K562 (cell line): ENCODE results near the gene BMP4. TPM values are rescaled to one million over a fixed set of nuclear protein-coding genes. Genes with fewer than 3 reads are reported as not detected.

Source experiments
- ATAC-seq: fragments of 200-7000 bp; cut with Tn5 transposase; 3 replicates; pipeline ENCODE4 v1.9.1; 2020; ENCODE audit warnings: moderate library complexity
- BruUV-seq: library from RNA; stranded (reverse); fragments of 400-500 nt; replicated peaks from 2 replicates; lab custom pipeline; 2021; lab: Mats Ljungman, UMichigan
- CTCF ChIA-PET: fragments of 300-600 bp; formaldehyde crosslinking; extraction: SDS; loops from one replicate; lab custom pipeline; 2021; ENCODE audit warnings: low intra/inter-chr PET ratio; lab: Yijun Ruan, JAX
- POLR2A ChIA-PET: fragments of 300-600, 350-650 bp; sonication (Branson Sonifier 250); formaldehyde crosslinking; extraction: SDS; loops from one replicate; lab custom pipeline; 2021; ENCODE audit warnings: antibody characterized with exemption, inconsistent platforms; lab: Yijun Ruan, JAX
- DNase-seq, 4 experiments: peaks; one replicate each; pipeline versions ENCODE4 v3.0.0 to v3.0.0-alpha.2; 2011 to 2018; ENCODE audit warnings: low spot score in 3 of 4, mixed read lengths in 3 of 4; ENCODE audit errors: extremely low read depth in 1 of 4
- FAIRE-seq: peaks from 2 replicates; lab custom pipeline; 2011; peaks lifted over from hg19 to GRCh38; lab: Jason Lieb, UNC
- H2AFZ ChIP-seq: 2 replicates; pipeline ENCODE4 v1.6.0; 2011; ENCODE audit warnings: low read depth, low read length, control low read depth, inconsistent platforms
- H3K27ac ChIP-seq: fragments of 200-600 bp; 3 replicates; pipeline ENCODE4 v1.8.0; 2011; ENCODE audit warnings: low read depth, mild to moderate bottlenecking, control low read depth, inconsistent platforms, low read length, moderate library complexity, mixed read lengths; ENCODE audit errors: extremely low read depth
- H3K27me3 ChIP-seq, 2 experiments: fragments of 300-600 bp in 1 of 2; 2 replicates in 1 of 2; 3 replicates in 1 of 2; pipeline versions ENCODE4 v1.6.0 to v1.8.0; 2011; ENCODE audit warnings: inconsistent platforms in 2 of 2, low read length in 2 of 2, mild to moderate bottlenecking in 1 of 2, mixed read lengths in 1 of 2, moderate library complexity in 1 of 2; ENCODE audit not compliant: control insufficient read depth in 2 of 2, insufficient read depth in 2 of 2
- H3K36me3 ChIP-seq: fragments of 300-600 bp; 3 replicates; pipeline ENCODE4 v1.8.0; 2011; ENCODE audit warnings: mild to moderate bottlenecking, low read length, inconsistent platforms; ENCODE audit not compliant: control insufficient read depth, insufficient read depth
- H3K4me1 ChIP-seq, 2 experiments: fragments of 200-600 bp in 1 of 2; replicated peaks in 1 of 2; 2 replicates in 1 of 2; 3 replicates in 1 of 2; pipeline versions ENCODE4 v1.5.1 to v1.8.0; 2011; ENCODE audit warnings: inconsistent platforms in 2 of 2, low read length in 2 of 2, mild to moderate bottlenecking in 1 of 2, mixed read lengths in 1 of 2, moderate library complexity in 1 of 2; ENCODE audit not compliant: control insufficient read depth in 2 of 2, insufficient read depth in 2 of 2
- H3K4me2 ChIP-seq: 2 replicates; pipeline ENCODE4 v1.6.1; 2011; ENCODE audit warnings: low read length, control low read depth, inconsistent platforms, mixed read lengths; ENCODE audit not compliant: insufficient read depth
- H3K4me3 ChIP-seq: fragments of 200-600 bp; sonication (generic), shearing (Covaris generic); 2 replicates; pipeline ENCODE4 v1.5.1; 2016; ENCODE audit warnings: control low read depth, inconsistent platforms
- H3K79me2 ChIP-seq: fragments of 200-600 bp; 3 replicates; pipeline ENCODE4 v1.8.0; 2011; ENCODE audit warnings: low read length, inconsistent platforms; ENCODE audit not compliant: control insufficient read depth, insufficient read depth
- H3K9ac ChIP-seq, 2 experiments: 2 replicates each; pipeline versions ENCODE4 v1.6.0 to v1.6.1; 2011; ENCODE audit warnings: low read depth in 2 of 2, low read length in 2 of 2, control low read depth in 1 of 2, inconsistent platforms in 1 of 2, mild to moderate bottlenecking in 1 of 2, mixed read lengths in 1 of 2; ENCODE audit not compliant: insufficient read depth in 1 of 2
- H3K9me1 ChIP-seq: one replicate; pipeline ENCODE4 v1.6.0; 2011; ENCODE audit warnings: inconsistent platforms, mild to moderate bottlenecking, low read length, moderate library complexity; ENCODE audit not compliant: control insufficient read depth, insufficient read depth
- H3K9me3 ChIP-seq: replicated peaks from 2 replicates; pipeline ENCODE4 v1.5.1; 2011; ENCODE audit warnings: low read depth, low read length, inconsistent platforms; ENCODE audit not compliant: control insufficient read depth, insufficient read depth
- H4K20me1 ChIP-seq: replicated peaks from 2 replicates; pipeline ENCODE4 v1.6.1; 2011; ENCODE audit warnings: low read length, inconsistent platforms, mixed read lengths; ENCODE audit not compliant: control insufficient read depth, insufficient read depth
- ATF7 ChIP-seq: fragments of 450-650 bp; IDR thresholded peaks from 2 replicates; pipeline ENCODE4 v1.7.1; 2014; ENCODE audit warnings: mild to moderate bottlenecking, moderate library complexity
- FOXP1 ChIP-seq: sonication (generic); formaldehyde crosslinking; IDR thresholded peaks from 2 replicates; pipeline ENCODE4 v1.8.0; 2022; ENCODE audit warnings: mild to moderate bottlenecking, missing genetic modification reagents
- SAFB2 ChIP-seq: fragments of 200-400 bp; formaldehyde crosslinking; IDR thresholded peaks from 2 replicates; pipeline ENCODE4 v1.6.1; 2018; ENCODE audit warnings: borderline replicate concordance, low read length, low read depth, moderate library complexity; ENCODE audit not compliant: severe bottlenecking
- SMAD2 ChIP-seq: fragments of 150-350 bp; IDR thresholded peaks from 2 replicates; pipeline ENCODE4 v1.6.1; 2014; ENCODE audit warnings: low read depth, mild to moderate bottlenecking, low read length
- SMC3 ChIP-seq: conservative IDR thresholded peaks from 2 replicates; pipeline ENCODE4 v1.6.1; 2011; ENCODE audit warnings: low read depth, low read length, improper control_type of control experiment; ENCODE audit not compliant: insufficient read depth
- TFE3 ChIP-seq: fragments of 450-650 bp; formaldehyde crosslinking; IDR thresholded peaks from 2 replicates; pipeline ENCODE4 v1.4.0; 2020; ENCODE audit warnings: mild to moderate bottlenecking, mixed read lengths
- ZMIZ1 ChIP-seq, 2 experiments: fragments of 150-350 bp in 1 of 2; IDR thresholded peaks; 2 replicates each; pipeline ENCODE4 v1.6.1; 2012 to 2016; ENCODE audit warnings: low read depth in 2 of 2, low read length in 2 of 2, mild to moderate bottlenecking in 1 of 2, moderate library complexity in 1 of 2
- ZNF324 ChIP-seq: fragments of 250-450 bp; sonication (Bioruptor Pico); IDR thresholded peaks from 2 replicates; pipeline ENCODE4 v1.4.0; 2020; ENCODE audit warnings: mild to moderate bottlenecking
- WGBS: fragments of 100-300 bp; shearing (Covaris generic); methylation state at CpG from one replicate; pipeline ENCODE4 v1.1.6; 2016; ENCODE audit warnings: low coverage, mixed read lengths; ENCODE audit not compliant: insufficient coverage; ENCODE audit errors: missing lambda C conversion rate; 5-methylcytosine and 5-hydroxymethylcytosine counted together
- in situ Hi-C: fragments of 300-500 bp; cut with MboI; formaldehyde crosslinking; loops from 4 replicates; pipeline ENCODE4 v1.15.0; 2018; ENCODE audit warnings: inconsistent platforms, mixed read lengths
- intact Hi-C: fragments of 100-400 bp; cut with micrococcal nuclease; formaldehyde crosslinking; loops from 2 replicates; pipeline ENCODE4 v1.14.2; 2022
- polyA plus RNA-seq, 8 experiments: library from polyadenylated mRNA; depleted of rRNA in 4 of 8; stranded (reverse) in 5 of 8; unstranded in 3 of 8; fragments of >200 nt; fragmentation: Nextera tagmentation in 2 of 8; fragmentation: Illumina TruSeq in 1 of 8; extraction: Ambion mirVana in 2 of 8; extraction: Trizol in 1 of 8; gene quantifications; 2 replicates each; pipeline versions ENCODE4 v1.2.1 to v1.2.3, GENCODE V29; 2011 to 2014; ENCODE audit warnings: inconsistent platforms in 1 of 8, missing spikeins in 1 of 8
- total RNA-seq, 7 experiments: library from RNA; depleted of rRNA in 6 of 7; stranded (reverse); fragments of >200 nt in 6 of 7; fragmentation: Illumina TruSeq in 2 of 7; extraction: Trizol in 2 of 7; gene quantifications; 2 replicates each; pipeline versions ENCODE4 v1.2.1 to v1.2.3, GENCODE V29; 2011 to 2021; ENCODE audit warnings: low replicate concordance in 1 of 7

BMP4 gene
- total and polyA plus RNA-seq, 9 of the 15 experiments (the other 6 are each of a cell fraction or from before 2014, with no cell fraction given), result not detected

DNA sequence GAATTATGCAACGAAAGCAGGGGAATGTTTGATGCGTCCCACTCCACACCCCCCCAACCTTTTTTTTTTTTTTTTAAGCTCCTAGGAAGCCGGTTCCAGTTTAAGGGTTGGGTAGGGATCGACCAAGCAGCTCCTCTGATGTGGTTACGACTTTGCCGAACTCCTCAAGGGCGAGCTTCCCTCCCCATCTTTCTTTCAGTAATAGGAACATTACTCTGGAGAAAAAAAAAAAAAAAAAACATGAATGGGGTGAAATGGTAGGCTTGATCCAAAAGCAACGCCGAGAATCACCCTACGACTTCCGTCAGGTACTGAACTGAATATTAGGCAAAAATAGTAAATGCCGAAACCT, 9.6 kb downstream of the BMP4 start (continued):
- TF ChIP-seq TFE3 (CRISPR knock-in tag) (no peak), SMAD2 (no peak), ATF7 (no peak), SMC3 (no peak), SAFB2 (no peak)
- TF ChIP-seq, all 486 proteins: peak for 0

DNA sequence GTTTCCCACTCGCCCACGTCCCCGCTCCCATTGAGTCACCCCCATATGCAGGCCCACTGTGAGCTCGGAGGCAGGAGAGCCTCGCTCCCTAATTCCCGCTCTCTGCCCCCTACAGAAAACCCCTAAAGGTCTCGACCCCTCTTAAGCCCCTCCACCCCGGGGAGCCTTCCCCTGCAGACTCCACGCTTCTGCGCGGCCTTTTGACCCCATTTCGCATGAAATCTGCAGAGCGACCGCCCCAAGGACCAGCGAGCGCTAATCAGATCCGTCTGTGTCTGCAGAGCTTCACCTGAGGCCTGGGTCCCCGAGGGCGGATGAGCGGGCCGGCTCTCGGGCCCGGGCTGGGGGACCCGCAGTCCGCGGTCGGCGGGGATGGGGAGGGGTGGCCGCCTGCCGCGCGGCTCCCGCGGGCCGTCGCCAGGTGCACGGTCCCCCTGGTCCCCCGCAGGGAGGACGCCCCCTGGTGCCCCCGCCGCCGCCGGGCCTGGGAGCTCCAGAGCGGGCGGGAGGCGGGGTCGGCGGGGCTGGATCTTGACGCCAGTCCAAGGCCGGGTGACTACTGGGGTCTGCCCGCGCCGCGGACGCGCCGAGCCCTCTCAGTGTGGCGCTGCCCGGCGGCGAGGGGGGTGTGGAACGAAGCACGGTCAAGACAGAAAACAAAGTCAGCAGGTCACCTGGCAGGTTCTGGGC, 10.1 kb downstream of the BMP4 start:
- intact Hi-C loops, result no loop called here
- 10% methylated on average over 19 of the region's 63 CpGs for WGBS
- Histone ChIP-seq H2AFZ (no peak overlapping the region), H3K79me2 (no peaks in the 10 kb centered on the region), H3K9me3 (no peaks in the 10 kb centered on the region), H4K20me1 (no peaks in the 10 kb centered on the region), H3K9me1 (no peaks in the 10 kb centered on the region), H3K4me1 (no peaks in the 10 kb centered on the region), H3K4me2 (no peak overlapping the region), H3K36me3 (no peaks in the 10 kb centered on the region), H3K27me3 (peaks cover 0 to 5% of the 10 kb centered on the region in 2 experiments; a peak in 2 of 5 replicates), H3K27ac (no peak overlapping the region), H3K4me3 (no peak overlapping the region), H3K9ac (no peak overlapping the region)
- ChIA-PET POLR2A (interaction anchor here (0.8 kb wide), 1 partner anchor 10 kb away, joined by 3 read pairs; the partner anchor contains the start of gene BMP4), CTCF (interaction anchor here (0.6 kb wide), 1 partner anchor 21 kb away, joined by 3 read pairs; no protein-coding TSS in a partner anchor)
- in situ Hi-C loops, result no loop called here
- DNase-seq (no peak), ATAC-seq (no peak), FAIRE-seq (no peak)
- BruUV-seq, result no TSS peak
- TF ChIP-seq FOXP1 (CRISPR knock-in tag) (no peak), ZNF324 (CRISPR knock-in tag) (no peak), ZMIZ1 (IDR thresholded peaks at IDR 0.05; ENCODE audit: low read depth in 2 of 2, low read length in 2 of 2) (no peak)
